Ovary (tissue), 9 donors: ENCODE results near the gene SLC16A14. TPM values are rescaled to one million over a fixed set of nuclear protein-coding genes. Genes with fewer than 3 reads are reported as not detected.

Experiments
- DNase-seq, 5 donors: peaks; one replicate each; pipeline ENCODE4 v3.0.0-alpha.2; 2019 to 2020
- H3K27ac ChIP-seq, 2 donors: fragments of 200-600 bp; one replicate each; pipeline versions ENCODE4 v1.5.1 to v1.8.0; 2019 to 2022
- H3K27me3 ChIP-seq: fragments of 200-600 bp; one replicate; pipeline ENCODE4 v1.8.0; 2022
- H3K36me3 ChIP-seq: fragments of 200-600 bp; sonication (generic); one replicate; pipeline ENCODE4 v1.5.1; 2019
- H3K4me1 ChIP-seq: one replicate; pipeline ENCODE4 v1.8.1; 2013; ENCODE audit warnings: mild to moderate bottlenecking, moderate library complexity; ENCODE audit not compliant: insufficient read depth
- H3K4me3 ChIP-seq: fragments of 200-600 bp; sonication (generic); one replicate; pipeline ENCODE4 v1.5.1; 2017
- H3K9me3 ChIP-seq, 2 donors: fragments of 200-600 bp in 1 of 2; sonication (generic) in 1 of 2; one replicate each; pipeline versions ENCODE4 v1.5.1 to v1.8.1; 2013 to 2019; ENCODE audit warnings: mild to moderate bottlenecking in 1 of 2, moderate library complexity in 1 of 2
- CTCF ChIP-seq, 3 donors: fragments of 450-650 bp in 2 of 3; fragments of 200-600 bp in 1 of 3; IDR thresholded peaks; one replicate each; pipeline versions ENCODE4 v1.5.1 to v1.8.0; 2016 to 2022; ENCODE audit warnings: antibody characterized with exemption in 3 of 3, mild to moderate bottlenecking in 1 of 3
- EP300 ChIP-seq: sonication (generic); formaldehyde crosslinking; IDR thresholded peaks from one replicate; pipeline ENCODE4 v1.6.1; 2017; ENCODE audit warnings: antibody characterized with exemption
- POLR2A ChIP-seq: fragments of 450-650 bp; IDR thresholded peaks from one replicate; pipeline ENCODE4 v1.6.1; 2017; ENCODE audit warnings: antibody characterized with exemption, mild to moderate bottlenecking, moderate library complexity
- WGBS, 3 donors: extraction: QIAGEN DNeasy Blood & Tissue Kit in 1 of 3; methylation state at CpG; one replicate each; pipeline versions ENCODE4 v1.1.5 to v1.1.7; 2013 to 2017; 5-methylcytosine and 5-hydroxymethylcytosine counted together
- intact Hi-C, 4 donors: fragments of 100-400 bp; cut with DNase I; formaldehyde crosslinking; loops; one replicate each; pipeline versions ENCODE4 v1.11.0 to v1.15.1; 2022 to 2023
- polyA plus RNA-seq, 2 donors: library from polyadenylated mRNA; stranded (reverse); fragments of 200-250 nt in 1 of 2; fragments of 350-450 nt in 1 of 2; fragmentation: Illumina TruSeq in 1 of 2; extraction: RNeasy Lipid Tissue Mini Kit (QIAGEN cat#74804) in 1 of 2; gene quantifications; one replicate each; pipeline ENCODE4 v1.2.3, GENCODE V29; 2013 to 2014
- total RNA-seq, 7 donors: library from RNA; depleted of rRNA in 2 of 7; stranded (reverse); fragments of >200 nt in 2 of 7; fragmentation: NEBNext Ultra II Directional in 3 of 7; extraction: Animal tissue kit (Norgen Biotek cat#: 25700) in 3 of 7; gene quantifications; one replicate each; pipeline versions ENCODE4 v1.1.0 to v1.2.4, GENCODE V29; 2016 to 2023
- donor health status: DM: no; HTN: no; CAD: no; lungs with moderate emphysema.
- donor health status: DM: no; HTN: no; CAD: no.
- donor health status: Bipolar disorder and iron deficiency.
- donor health status: DM: yes; HTN: yes; CAD: no.
- donor health status: DM: no; HTN: no; CAD: no.
- donor health status: DM: yes; HTN: yes; CAD: no.

The SLC16A14 gene
- total and polyA plus RNA-seq, 9 donors, result 3.4 to 29.8 (median 11.2) TPM

GRCh38 chr2:230048010-230048671 lies 20.6 kb downstream of the SLC16A14 start:
- intact Hi-C loops, result no loop called here
- Histone ChIP-seq H3K9me3 (no peaks in the 10 kb centered on the region), H3K27me3 (no peaks in the 10 kb centered on the region), H3K4me3 (no peak overlapping the region), H3K4me1 (no peaks in the 10 kb centered on the region), H3K27ac (no peak overlapping the region), H3K36me3 (no peaks in the 10 kb centered on the region)
- no peak for TF ChIP-seq CTCF (IDR thresholded peaks at IDR 0.05)
- TF ChIP-seq POLR2A, result no peak
- TF ChIP-seq EP300, result no peak
- no peak for DNase-seq
- WGBS, 3 donors, result 94 to 96% (median 95%) methylated on average over 4 of the region's 4 CpGs

- Histone ChIP-seq H3K27ac (no peak overlapping the region), H3K27me3 (no peaks in the 10 kb centered on the region), H3K36me3 (no peaks in the 10 kb centered on the region), H3K4me1 (no peaks in the 10 kb centered on the region), H3K4me3 (no peak overlapping the region), H3K9me3 (no peaks in the 10 kb centered on the region)
- intact Hi-C loops, result no loop called here
- DNase-seq, result no peak
- TF ChIP-seq POLR2A (no peak), CTCF (IDR thresholded peaks at IDR 0.05) (no peak), EP300 (no peak)
- 96 to 98% (median 96%) methylated on average over 16 of the region's 16 CpGs for WGBS, 3 donors
Observed at GRCh38 chr2:230046491-230046890, 22.2 kb downstream of the SLC16A14 start.

GRCh38 chr2:230043461-230043860 lies 25.3 kb downstream of the SLC16A14 start:
- WGBS, 3 donors, result 95 to 100% (median 96%) methylated on average over 2 of the region's 2 CpGs

GRCh38 chr2:230043025-230043424 lies 25.7 kb downstream of the SLC16A14 start:
- Histone ChIP-seq H3K27ac (no peak overlapping the region), H3K4me3 (no peak overlapping the region), H3K4me1 (no peaks in the 10 kb centered on the region), H3K36me3 (no peaks in the 10 kb centered on the region), H3K9me3 (no peaks in the 10 kb centered on the region), H3K27me3 (no peaks in the 10 kb centered on the region)
- WGBS, 3 donors, result 97% methylated on average over 5 of the region's 5 CpGs
- no peak for TF ChIP-seq EP300
- TF ChIP-seq POLR2A, result no peak
- no peak for TF ChIP-seq CTCF (IDR thresholded peaks at IDR 0.05)
- no peak for DNase-seq
- intact Hi-C loops, result no loop called here

More at GRCh38 chr2:230043461-230043860, 25.3 kb downstream of the SLC16A14 start:
- no peak overlapping the region for H3K27ac ChIP-seq
- no peaks in the 10 kb centered on the region for H3K9me3 ChIP-seq
- H3K4me3 ChIP-seq, result no peak overlapping the region
- intact Hi-C loops, result no loop called here
- no peak for DNase-seq
- no peaks in the 10 kb centered on the region for H3K4me1 ChIP-seq
- no peaks in the 10 kb centered on the region for H3K27me3 ChIP-seq
- no peaks in the 10 kb centered on the region for H3K36me3 ChIP-seq
- no peak for TF ChIP-seq EP300
- no peak for TF ChIP-seq POLR2A
- no peak for TF ChIP-seq CTCF (IDR thresholded peaks at IDR 0.05)
